Ectodermal cell (in vitro differentiated cells): ENCODE data around the gene CCDC69.
"Not testable (repeated sequence)": the region's sequence is repeated elsewhere in the genome, so short reads cannot be mapped to it uniquely, and the experiment has no call there.

Source experiments
- H3K27ac ChIP-seq: 2 replicates; pipeline ENCODE4 v1.7.0; 2013; ENCODE audit warnings: mild to moderate bottlenecking, low read depth, low read length; ENCODE audit not compliant: insufficient read depth, poor library complexity, severe bottlenecking
- H3K27me3 ChIP-seq: 2 replicates; pipeline ENCODE4 v1.7.0; 2013; ENCODE audit warnings: mild to moderate bottlenecking, low read length; ENCODE audit not compliant: insufficient read depth, control insufficient read depth, poor library complexity, severe bottlenecking
- H3K36me3 ChIP-seq: one replicate; pipeline ENCODE4 v1.7.0; 2013; ENCODE audit warnings: low read length; ENCODE audit not compliant: control insufficient read depth, insufficient read depth
- H3K4me1 ChIP-seq: one replicate; pipeline ENCODE4 v1.7.0; 2013; ENCODE audit warnings: low read length; ENCODE audit not compliant: control insufficient read depth, insufficient read depth
- H3K4me3 ChIP-seq: 2 replicates; pipeline ENCODE4 v1.7.0; 2013; ENCODE audit warnings: low read depth, low read length, control low read depth; ENCODE audit not compliant: insufficient read depth
- H3K9me3 ChIP-seq: 2 replicates; pipeline ENCODE4 v1.7.0; 2013; ENCODE audit warnings: mild to moderate bottlenecking, low read length, moderate library complexity; ENCODE audit not compliant: control insufficient read depth
- WGBS, 2 experiments: methylation state at CpG; one replicate each; pipeline ENCODE4 v1.1.7; 2013; ENCODE audit warnings: missing lambda C conversion rate in 2 of 2; 5-methylcytosine and 5-hydroxymethylcytosine counted together

CCDC69 gene

GRCh38 chr5:151245680-151246219 lies 21.9 kb upstream of the CCDC69 start:
- Histone ChIP-seq H3K36me3 (no peaks in the 10 kb centered on the region), H3K27me3 (no peaks in the 10 kb centered on the region), H3K27ac (no peak overlapping the region), H3K4me1 (no peaks in the 10 kb centered on the region), H3K4me3 (no peak overlapping the region), H3K9me3 (no peaks in the 10 kb centered on the region)
- 79 to 81% methylated on average over 4 of the region's 4 CpGs for WGBS, 2 experiments

DNA sequence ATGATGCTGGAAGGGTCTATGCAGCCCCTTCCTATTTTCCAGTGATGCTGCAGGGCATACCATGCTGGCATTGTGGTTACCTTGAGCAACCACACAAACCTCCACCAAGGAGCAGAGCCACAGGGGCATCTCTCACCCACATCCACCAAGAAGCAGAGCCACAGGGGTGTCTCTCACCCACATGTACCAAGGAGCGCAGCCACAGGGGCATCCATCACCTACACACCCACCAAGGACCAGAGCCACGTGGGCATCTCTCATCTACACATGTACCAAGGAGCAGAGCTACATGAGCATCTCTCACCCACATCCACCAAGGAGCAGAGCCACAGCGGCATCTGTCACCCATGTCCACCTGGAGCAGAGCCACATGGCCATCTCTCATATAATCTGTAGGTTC lies 20.3 kb upstream of the CCDC69 start:
- Histone ChIP-seq H3K36me3 (no peaks in the 10 kb centered on the region), H3K27ac (no peak overlapping the region), H3K4me3 (no peak overlapping the region), H3K9me3 (no peaks in the 10 kb centered on the region), H3K27me3 (no peaks in the 10 kb centered on the region), H3K4me1 (no peaks in the 10 kb centered on the region)
- WGBS, 2 experiments, result 91 to 93% methylated on average over 3 of the region's 3 CpGs

DNA sequence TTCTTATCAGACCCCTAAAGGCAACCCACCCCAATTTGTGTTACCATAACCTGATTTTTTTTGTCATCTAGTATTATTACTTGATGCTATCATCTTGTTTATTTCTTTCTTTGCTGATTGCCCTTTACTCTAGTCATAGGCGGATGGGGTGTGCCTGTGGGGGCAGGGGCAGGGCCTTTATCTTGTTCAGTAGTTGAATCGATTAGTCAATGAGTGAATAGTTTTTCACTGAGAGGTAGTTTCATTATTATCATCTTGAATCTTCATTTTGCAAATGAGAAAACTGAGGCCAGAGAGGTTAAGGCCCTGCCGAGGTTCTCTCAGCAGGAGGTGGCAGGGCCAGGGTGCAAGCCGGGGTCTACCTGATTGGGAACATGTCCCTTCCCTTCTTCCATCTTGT lies 19.7 kb upstream of the CCDC69 start:
- 91 to 95% methylated on average over 2 to 4 of the region's 4 CpGs for WGBS, 2 experiments

GRCh38 chr5:151243127-151243526 lies 19.2 kb upstream of the CCDC69 start:
- H3K27ac ChIP-seq, result no peak overlapping the region
- H3K27me3 ChIP-seq, result no peaks in the 10 kb centered on the region
- no peaks in the 10 kb centered on the region for H3K9me3 ChIP-seq
- H3K4me1 ChIP-seq, result no peaks in the 10 kb centered on the region
- no peaks in the 10 kb centered on the region for H3K36me3 ChIP-seq
- WGBS, 2 experiments, result 90 to 92% methylated on average over 4 of the region's 4 CpGs
- no peak overlapping the region for H3K4me3 ChIP-seq

More for the DNA sequence above, 19.7 kb upstream of the CCDC69 start:
- H3K27ac ChIP-seq, result no peak overlapping the region
- no peak overlapping the region for H3K4me3 ChIP-seq
- H3K4me1 ChIP-seq, result no peaks in the 10 kb centered on the region
- H3K9me3 ChIP-seq, result no peaks in the 10 kb centered on the region
- no peaks in the 10 kb centered on the region for H3K36me3 ChIP-seq
- no peaks in the 10 kb centered on the region for H3K27me3 ChIP-seq

GRCh38 chr5:151240924-151241635 lies 17.2 kb upstream of the CCDC69 start:
- Histone ChIP-seq H3K27ac (no peak overlapping the region), H3K4me1 (no peaks in the 10 kb centered on the region), H3K9me3 (no peaks in the 10 kb centered on the region), H3K36me3 (no peaks in the 10 kb centered on the region), H3K4me3 (no peak overlapping the region), H3K27me3 (no peaks in the 10 kb centered on the region)
- 93 to 95% methylated on average over 2 of the region's 2 CpGs for WGBS, 2 experiments

DNA sequence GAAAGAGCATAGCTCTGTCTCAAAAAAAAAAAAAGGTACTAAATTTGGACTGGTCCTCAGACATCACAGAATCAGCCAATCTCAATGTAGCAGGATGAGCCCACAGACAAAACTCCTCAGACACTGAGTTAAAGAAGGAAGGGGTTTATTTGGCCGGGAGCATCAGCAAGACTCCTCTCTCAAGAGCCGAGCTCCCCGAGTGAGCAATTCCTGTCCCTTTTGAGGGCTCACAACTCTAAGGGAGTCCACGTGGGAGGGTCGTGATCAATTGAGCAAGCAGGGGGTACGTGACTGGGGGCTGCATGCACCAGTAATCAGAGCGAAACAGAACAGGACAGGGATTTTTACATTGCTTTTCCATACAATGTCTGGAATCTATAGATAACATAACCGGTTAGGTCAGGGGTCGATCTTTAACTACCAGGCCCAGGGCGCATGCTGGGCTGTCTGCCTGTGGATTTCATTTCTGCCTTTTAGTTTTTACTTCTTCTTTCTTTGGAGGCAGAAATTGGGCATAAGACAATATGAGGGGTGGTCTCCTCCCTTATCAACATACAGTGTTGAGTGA lies 16.5 kb upstream of the CCDC69 start:
- H3K36me3 ChIP-seq, H3K4me3 ChIP-seq, H3K9me3 ChIP-seq, H3K27ac ChIP-seq, H3K27me3 ChIP-seq, H3K4me1 ChIP-seq: not testable (repeated sequence)
- 92 to 93% methylated on average over 10 of the region's 10 CpGs for WGBS, 2 experiments

DNA sequence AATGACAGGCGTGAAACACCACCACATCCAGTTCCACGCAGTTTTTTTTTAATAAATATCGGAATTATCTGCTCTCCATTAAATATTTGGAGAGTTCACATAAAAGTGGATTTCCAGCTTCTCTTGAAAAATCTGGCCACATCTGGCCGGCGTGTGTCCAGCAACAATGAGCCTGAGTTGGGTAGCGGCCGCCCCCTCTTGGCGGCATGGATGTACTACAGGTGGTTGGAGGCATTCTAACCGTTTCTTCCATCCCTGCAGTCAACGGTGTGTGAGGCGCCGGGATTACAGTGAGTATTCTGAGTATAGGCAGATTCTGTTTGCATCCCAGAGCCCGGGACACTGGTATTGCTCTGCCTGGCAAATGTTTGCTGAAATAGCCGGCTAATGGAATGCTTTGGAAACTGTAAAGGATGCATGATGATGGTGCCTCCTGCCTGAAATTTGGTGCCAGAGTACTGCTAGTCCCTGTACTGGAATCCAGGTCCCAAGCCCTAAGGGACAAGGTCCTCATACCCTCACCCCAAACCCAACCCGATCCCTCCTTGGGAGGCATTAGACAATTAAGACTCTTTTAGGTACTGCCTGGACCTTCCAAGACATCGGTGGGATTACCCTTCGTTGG lies 15.5 kb upstream of the CCDC69 start:
- no peaks in the 10 kb centered on the region for H3K4me1 ChIP-seq
- no peaks in the 10 kb centered on the region for H3K36me3 ChIP-seq
- H3K4me3 ChIP-seq, result no peak overlapping the region
- 36 to 37% methylated on average over 17 of the region's 17 CpGs for WGBS, 2 experiments
- no peaks in the 10 kb centered on the region for H3K27me3 ChIP-seq
- H3K9me3 ChIP-seq, result no peaks in the 10 kb centered on the region
- H3K27ac ChIP-seq, result no peak overlapping the region

DNA sequence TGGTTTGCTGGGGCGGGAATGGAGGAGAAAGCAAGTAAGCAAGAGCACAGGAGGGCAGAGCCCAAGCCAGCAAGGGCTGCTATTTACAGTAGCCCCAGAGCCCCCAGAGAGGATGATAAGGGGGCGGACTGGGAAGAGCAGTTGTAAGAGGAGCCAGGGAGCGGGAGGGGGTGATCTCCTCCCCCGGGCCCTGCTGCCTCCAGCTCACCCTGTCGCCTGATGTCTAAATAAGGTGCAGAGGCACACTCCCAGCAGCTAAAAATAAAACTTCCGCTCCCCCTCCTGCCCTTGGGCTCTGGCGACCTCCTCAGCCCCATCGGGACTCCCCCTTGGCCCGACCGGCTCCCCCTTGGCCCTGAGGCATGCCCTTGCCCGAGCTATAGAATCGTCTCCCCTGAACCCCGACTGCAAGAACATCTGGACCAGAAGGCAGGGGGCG lies 14.4 kb upstream of the CCDC69 start:
- no peak overlapping the region for H3K4me3 ChIP-seq
- WGBS, 2 experiments, result 72 to 74% methylated on average over 14 of the region's 14 CpGs
- no peaks in the 10 kb centered on the region for H3K27me3 ChIP-seq
- no peak overlapping the region for H3K27ac ChIP-seq
- H3K36me3 ChIP-seq, result no peaks in the 10 kb centered on the region
- no peaks in the 10 kb centered on the region for H3K9me3 ChIP-seq
- H3K4me1 ChIP-seq, result no peaks in the 10 kb centered on the region

DNA sequence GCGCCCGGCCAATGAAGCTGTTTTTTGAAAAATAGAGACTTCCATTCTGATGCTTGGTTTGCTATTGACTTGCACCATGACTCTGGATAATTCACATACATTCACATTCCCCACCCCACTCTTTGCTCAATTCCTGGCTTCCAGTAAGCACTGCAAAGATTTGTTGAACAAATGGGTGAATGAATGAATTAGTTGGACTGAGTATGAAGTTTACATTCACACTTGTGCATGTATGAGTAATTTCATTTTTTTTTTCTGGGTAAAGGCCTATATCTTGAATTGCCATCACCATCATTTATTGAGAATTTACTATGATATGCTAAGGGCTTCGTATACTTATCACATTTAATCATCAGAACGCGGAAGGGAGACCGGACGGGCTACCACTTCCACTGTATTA lies 13.8 kb upstream of the CCDC69 start:
- Histone ChIP-seq H3K4me3 (no peak overlapping the region), H3K4me1 (no peaks in the 10 kb centered on the region), H3K36me3 (no peaks in the 10 kb centered on the region), H3K9me3 (no peaks in the 10 kb centered on the region), H3K27ac (no peak overlapping the region), H3K27me3 (no peaks in the 10 kb centered on the region)
- WGBS, 2 experiments, result 96 to 97% methylated on average over 7 of the region's 7 CpGs

GRCh38 chr5:151236888-151237287 lies 13.0 kb upstream of the CCDC69 start:
- no peaks in the 10 kb centered on the region for H3K4me1 ChIP-seq
- 83 to 90% methylated on average over 1 of the region's 1 CpG for WGBS, 2 experiments
- no peaks in the 10 kb centered on the region for H3K27me3 ChIP-seq

More at GRCh38 chr5:151236888-151237287, 13.0 kb upstream of the CCDC69 start:
- Histone ChIP-seq H3K36me3 (no peaks in the 10 kb centered on the region), H3K9me3 (no peaks in the 10 kb centered on the region), H3K27ac (no peak overlapping the region), H3K4me3 (no peak overlapping the region)
